ENCODE measurements around the gene MGAT4B. TPM values are rescaled to one million over a fixed set of nuclear protein-coding genes. Genes with fewer than 3 reads are reported as not detected.

Gene MGAT4B
- total RNA-seq, 2 donors from 2014 or later: 165 to 177 TPM

- no peaks in the 10 kb centered on the region for H3K27me3 ChIP-seq (ENCODE audit: control insufficient read depth, insufficient read depth, low read length, poor library complexity, severe bottlenecking)
- no peaks in the 10 kb centered on the region for H3K9me3 Mint-ChIP-seq
These were observed 5.9 kb downstream of the MGAT4B start for GRCh38 chr5:179800696-179801201.

GRCh38 chr5:179800071-179800695 is 6.5 kb downstream of the MGAT4B start:
- Histone ChIP-seq H3K9me3 (ENCODE audit: control insufficient read depth, low read length) (no peaks in the 10 kb centered on the region), H3K36me3 (ENCODE audit: control insufficient read depth, insufficient read depth, low read length) (peaks cover 47% of the 10 kb centered on the region), H3K27ac (ENCODE audit: low read depth, low read length) (no peak overlapping the region), H3K27me3 (ENCODE audit: control insufficient read depth, insufficient read depth, low read length, poor library complexity, severe bottlenecking) (no peaks in the 10 kb centered on the region), H3K4me1 (ENCODE audit: control insufficient read depth, insufficient read depth, low read length) (no peaks in the 10 kb centered on the region), H3K9ac (ENCODE audit: extremely low read depth, low read length, poor library complexity, severe bottlenecking) (no peak overlapping the region), H3K4me3 (ENCODE audit: low read length) (no peak overlapping the region)
- Mint-ChIP-seq H3K36me3 (ENCODE audit: low read depth) (peaks cover 27% of the 10 kb centered on the region), H3K4me1 (peaks cover 14% of the 10 kb centered on the region), H3K27me3 (ENCODE audit: insufficient read depth) (no peaks in the 10 kb centered on the region), H3K9me3 (no peaks in the 10 kb centered on the region), H3K27ac (no peak overlapping the region), H3K4me3 (no peak overlapping the region)
- no peak for TF ChIP-seq CTCF (conservative IDR thresholded peaks at IDR 0.05)
- WGBS, 2 experiments (ENCODE audit: insufficient coverage in 1 of 2, insufficient read length in 1 of 2): 93 to 96% methylated on average over 9 to 21 of the region's 21 CpGs
- no peak for DNase-seq

More at GRCh38 chr5:179800696-179801201, 5.9 kb downstream of the MGAT4B start:
- peaks cover 16% of the 10 kb centered on the region for H3K4me1 Mint-ChIP-seq
- Histone ChIP-seq H3K36me3 (ENCODE audit: control insufficient read depth, insufficient read depth, low read length) (peaks cover 47% of the 10 kb centered on the region), H3K9me3 (ENCODE audit: control insufficient read depth, low read length) (no peaks in the 10 kb centered on the region), H3K4me3 (ENCODE audit: low read length) (no peak overlapping the region), H3K9ac (ENCODE audit: extremely low read depth, low read length, poor library complexity, severe bottlenecking) (no peak overlapping the region), H3K4me1 (ENCODE audit: control insufficient read depth, insufficient read depth, low read length) (no peaks in the 10 kb centered on the region), H3K27ac (ENCODE audit: low read depth, low read length) (no peak overlapping the region)
- H3K4me3 Mint-ChIP-seq: no peak overlapping the region
- H3K27me3 Mint-ChIP-seq (ENCODE audit: insufficient read depth): no peaks in the 10 kb centered on the region
- 88 to 96% methylated on average over 11 to 12 of the region's 12 CpGs for WGBS, 2 experiments (ENCODE audit: insufficient coverage in 1 of 2, insufficient read length in 1 of 2)
- no peak for DNase-seq
- peaks cover 27% of the 10 kb centered on the region for H3K36me3 Mint-ChIP-seq (ENCODE audit: low read depth)
- TF ChIP-seq CTCF (conservative IDR thresholded peaks at IDR 0.05): no peak
- H3K27ac Mint-ChIP-seq: no peak overlapping the region

GRCh38 chr5:179799644-179799973 is 7.1 kb downstream of the MGAT4B start:
- Mint-ChIP-seq H3K27me3 (ENCODE audit: insufficient read depth) (no peaks in the 10 kb centered on the region), H3K27ac (no peak overlapping the region), H3K4me1 (peaks cover 9% of the 10 kb centered on the region), H3K4me3 (no peak overlapping the region), H3K36me3 (ENCODE audit: low read depth) (peaks cover 27% of the 10 kb centered on the region), H3K9me3 (no peaks in the 10 kb centered on the region)
- TF ChIP-seq CTCF (conservative IDR thresholded peaks at IDR 0.05): no peak
- WGBS, 2 experiments (ENCODE audit: insufficient coverage in 1 of 2, insufficient read length in 1 of 2): 92 to 96% methylated on average over 3 to 5 of the region's 5 CpGs
- H3K4me1 ChIP-seq (ENCODE audit: control insufficient read depth, insufficient read depth, low read length): peaks cover 5% of the 10 kb centered on the region
- no peak overlapping the region for H3K9ac ChIP-seq (ENCODE audit: extremely low read depth, low read length, poor library complexity, severe bottlenecking)
- no peak overlapping the region for H3K27ac ChIP-seq (ENCODE audit: low read depth, low read length)
- H3K9me3 ChIP-seq (ENCODE audit: control insufficient read depth, low read length): no peaks in the 10 kb centered on the region
- H3K27me3 ChIP-seq (ENCODE audit: control insufficient read depth, insufficient read depth, low read length, poor library complexity, severe bottlenecking): no peaks in the 10 kb centered on the region
- no peak for DNase-seq
- peaks cover 47% of the 10 kb centered on the region for H3K36me3 ChIP-seq (ENCODE audit: control insufficient read depth, insufficient read depth, low read length)
- no peak overlapping the region for H3K4me3 ChIP-seq (ENCODE audit: low read length)
